Brain pericyte (primary cell): ENCODE measurements around the gene CHP1.
A peak's percentile ranks its signal among the peaks of the same experiment; 100 is the strongest.
"Not testable (repeated sequence)": the region's sequence is repeated elsewhere in the genome, so short reads cannot be mapped to it uniquely, and the experiment has no call there.

ENCODE experiments used
- DNase-seq: peaks from one replicate; pipeline ENCODE4 v3.0.0-alpha.2; 2012; ENCODE audit warnings: low read depth, low spot score

The CHP1 gene

GRCh38 chr15:41230650-41231421, at the start of gene CHP1, which contains the start of gene EXD1:
CHP1 (plus strand) TSS chr15:41231268; CDS start chr15:41231383, 115 bp downstream.
EXD1 (minus strand) TSS chr15:41230757; CDS start chr15:41226575, 4,182 bp downstream.
- peak; percentile 88 for DNase-seq

- DNase-seq, result no peak
Observed at GRCh38 chr15:41182266-41182665, 48.8 kb upstream of the CHP1 start.

- no peak for DNase-seq
Observed at GRCh38 chr15:41183581-41183980, 47.5 kb upstream of the CHP1 start.

- DNase-seq, result no peak
Observed at GRCh38 chr15:41194444-41194843, 36.6 kb upstream of the CHP1 start.

GRCh38 chr15:41199470-41199869, 31.6 kb upstream of the CHP1 start:
- no peak for DNase-seq

- DNase-seq, result no peak
Observed at GRCh38 chr15:41203395-41203794, 27.7 kb upstream of the CHP1 start.

GRCh38 chr15:41205315-41205714, 25.8 kb upstream of the CHP1 start:
- no peak for DNase-seq

GRCh38 chr15:41207687-41208448, 23.2 kb upstream of the CHP1 start:
- no peak for DNase-seq

GRCh38 chr15:41215708-41216107, 15.4 kb upstream of the CHP1 start:
- DNase-seq, result no peak

- no peak for DNase-seq
Observed at GRCh38 chr15:41218851-41219250, 12.2 kb upstream of the CHP1 start.

GRCh38 chr15:41219381-41219780, 11.7 kb upstream of the CHP1 start:
- no peak for DNase-seq

- DNase-seq, result no peak
Observed at GRCh38 chr15:41230345-41230649, 771 bp upstream of the CHP1 start.

- DNase-seq, result no peak
Observed at GRCh38 chr15:41231422-41232226, 556 bp downstream of the CHP1 start.

- DNase-seq, result no peak
Observed at GRCh38 chr15:41233367-41233771, 2.3 kb downstream of the CHP1 start.

- not testable (repeated sequence) for DNase-seq
Observed at GRCh38 chr15:41235228-41235627, 4.2 kb downstream of the CHP1 start.

GRCh38 chr15:41235929-41236328, 4.9 kb downstream of the CHP1 start:
- no peak for DNase-seq

GRCh38 chr15:41238100-41238499, 7.0 kb downstream of the CHP1 start:
- no peak for DNase-seq

GRCh38 chr15:41241221-41241964, 10.3 kb downstream of the CHP1 start:
- DNase-seq, result no peak

GRCh38 chr15:41250745-41251144, 19.7 kb downstream of the CHP1 start:
- not testable (repeated sequence) for DNase-seq

- DNase-seq, result no peak
Observed at GRCh38 chr15:41251411-41251810, 20.3 kb downstream of the CHP1 start.

- no peak for DNase-seq
Observed at GRCh38 chr15:41254560-41254959, 23.5 kb downstream of the CHP1 start.
